ENCODE results near the gene CFDP1. TPM values are rescaled to one million over a fixed set of nuclear protein-coding genes. Genes with fewer than 3 reads are reported as not detected.

The CFDP1 gene
- total RNA-seq, 1 experiment from 2014 or later, result 97.6 TPM

GRCh38 chr16:75306099-75306762 is 127.1 kb downstream of the CFDP1 start:
- TSS peak; percentile 83 for BruUV-seq (replicated peaks)
- Histone ChIP-seq H3K4me1 (ENCODE audit: insufficient read depth, low read length, poor library complexity, severe bottlenecking) (peaks cover 39% of the 10 kb centered on the region), H3K9me3 (ENCODE audit: low read depth, low read length, poor library complexity, severe bottlenecking) (no peaks in the 10 kb centered on the region), H3K36me3 (ENCODE audit: insufficient read depth, low read length, poor library complexity, severe bottlenecking) (peaks cover 24% of the 10 kb centered on the region), H3K27me3 (replicated peaks; ENCODE audit: insufficient read depth, low read depth, low read length, poor library complexity) (no peaks in the 10 kb centered on the region), H3K4me3 (ENCODE audit: low read depth, low read length, poor library complexity, severe bottlenecking) (peak overlapping the region; percentile 8), H3K27ac (ENCODE audit: low read depth, low read length, poor library complexity, severe bottlenecking) (peak overlapping the region; percentile 94)
- POLR2A ChIA-PET (ENCODE audit: low non-redundant PET), result interaction anchor here (0.7 kb wide), 1 partner anchor 70 kb away, joined by 4 read pairs; no protein-coding TSS in a partner anchor
- DNase-seq (ENCODE audit: low spot score), result no peak
- CTCF ChIA-PET, result interaction anchor here (0.7 to 1.1 kb wide), 3 partner anchors 26 to 107 kb away, joined by 3 to 5 read pairs (median 3); no protein-coding TSS in a partner anchor
- intact Hi-C loops (cut with micrococcal nuclease; ENCODE audit: unreplicated experiment), result no loop called here
- TF ChIP-seq, protein P1, sequence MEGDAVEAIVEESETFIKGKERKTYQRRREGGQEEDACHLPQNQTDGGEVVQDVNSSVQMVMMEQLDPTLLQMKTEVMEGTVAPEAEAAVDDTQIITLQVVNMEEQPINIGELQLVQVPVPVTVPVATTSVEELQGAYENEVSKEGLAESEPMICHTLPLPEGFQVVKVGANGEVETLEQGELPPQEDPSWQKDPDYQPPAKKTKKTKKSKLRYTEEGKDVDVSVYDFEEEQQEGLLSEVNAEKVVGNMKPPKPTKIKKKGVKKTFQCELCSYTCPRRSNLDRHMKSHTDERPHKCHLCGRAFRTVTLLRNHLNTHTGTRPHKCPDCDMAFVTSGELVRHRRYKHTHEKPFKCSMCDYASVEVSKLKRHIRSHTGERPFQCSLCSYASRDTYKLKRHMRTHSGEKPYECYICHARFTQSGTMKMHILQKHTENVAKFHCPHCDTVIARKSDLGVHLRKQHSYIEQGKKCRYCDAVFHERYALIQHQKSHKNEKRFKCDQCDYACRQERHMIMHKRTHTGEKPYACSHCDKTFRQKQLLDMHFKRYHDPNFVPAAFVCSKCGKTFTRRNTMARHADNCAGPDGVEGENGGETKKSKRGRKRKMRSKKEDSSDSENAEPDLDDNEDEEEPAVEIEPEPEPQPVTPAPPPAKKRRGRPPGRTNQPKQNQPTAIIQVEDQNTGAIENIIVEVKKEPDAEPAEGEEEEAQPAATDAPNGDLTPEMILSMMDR (conservative IDR thresholded peaks at IDR 0.05; ENCODE audit: low read depth, low read length), result no peak
- TF ChIP-seq EZH2 (IDR thresholded peaks at IDR 0.05; ENCODE audit: borderline replicate concordance, low read depth, low read length, poor library complexity, severe bottlenecking), result no peak

- BruUV-seq (replicated peaks), result no TSS peak
- Histone ChIP-seq H3K9me3 (ENCODE audit: low read depth, low read length, poor library complexity, severe bottlenecking) (no peaks in the 10 kb centered on the region), H3K4me3 (ENCODE audit: low read depth, low read length, poor library complexity, severe bottlenecking) (peak overlapping the region; percentile 8), H3K4me1 (ENCODE audit: insufficient read depth, low read length, poor library complexity, severe bottlenecking) (peaks cover 39% of the 10 kb centered on the region), H3K27ac (ENCODE audit: low read depth, low read length, poor library complexity, severe bottlenecking) (peak overlapping the region; percentile 94), H3K36me3 (ENCODE audit: insufficient read depth, low read length, poor library complexity, severe bottlenecking) (peaks cover 27% of the 10 kb centered on the region), H3K27me3 (replicated peaks; ENCODE audit: insufficient read depth, low read depth, low read length, poor library complexity) (no peaks in the 10 kb centered on the region)
- TF ChIP-seq, protein P1 (conservative IDR thresholded peaks at IDR 0.05; ENCODE audit: low read depth, low read length), result 0 out of 2 replicates have a peak, but pooled peaks have one; percentile 18
- no peak for TF ChIP-seq EZH2 (IDR thresholded peaks at IDR 0.05; ENCODE audit: borderline replicate concordance, low read depth, low read length, poor library complexity, severe bottlenecking)
- CTCF ChIA-PET, result interaction anchor here (0.7 to 1.1 kb wide), 4 partner anchors 26 to 106 kb away, joined by 3 to 5 read pairs (median 3); no protein-coding TSS in a partner anchor
- intact Hi-C loops (cut with micrococcal nuclease; ENCODE audit: unreplicated experiment), result no loop called here
- peak; percentile 99 for DNase-seq (ENCODE audit: low spot score)
- POLR2A ChIA-PET (ENCODE audit: low non-redundant PET), result interaction anchor here (0.6 to 0.7 kb wide), 4 partner anchors 71 to 110 kb away, joined by 3 to 4 read pairs (median 4); no protein-coding TSS in a partner anchor
Observed at GRCh38 chr16:75305364-75306098, 127.8 kb downstream of the CFDP1 start.

DNA sequence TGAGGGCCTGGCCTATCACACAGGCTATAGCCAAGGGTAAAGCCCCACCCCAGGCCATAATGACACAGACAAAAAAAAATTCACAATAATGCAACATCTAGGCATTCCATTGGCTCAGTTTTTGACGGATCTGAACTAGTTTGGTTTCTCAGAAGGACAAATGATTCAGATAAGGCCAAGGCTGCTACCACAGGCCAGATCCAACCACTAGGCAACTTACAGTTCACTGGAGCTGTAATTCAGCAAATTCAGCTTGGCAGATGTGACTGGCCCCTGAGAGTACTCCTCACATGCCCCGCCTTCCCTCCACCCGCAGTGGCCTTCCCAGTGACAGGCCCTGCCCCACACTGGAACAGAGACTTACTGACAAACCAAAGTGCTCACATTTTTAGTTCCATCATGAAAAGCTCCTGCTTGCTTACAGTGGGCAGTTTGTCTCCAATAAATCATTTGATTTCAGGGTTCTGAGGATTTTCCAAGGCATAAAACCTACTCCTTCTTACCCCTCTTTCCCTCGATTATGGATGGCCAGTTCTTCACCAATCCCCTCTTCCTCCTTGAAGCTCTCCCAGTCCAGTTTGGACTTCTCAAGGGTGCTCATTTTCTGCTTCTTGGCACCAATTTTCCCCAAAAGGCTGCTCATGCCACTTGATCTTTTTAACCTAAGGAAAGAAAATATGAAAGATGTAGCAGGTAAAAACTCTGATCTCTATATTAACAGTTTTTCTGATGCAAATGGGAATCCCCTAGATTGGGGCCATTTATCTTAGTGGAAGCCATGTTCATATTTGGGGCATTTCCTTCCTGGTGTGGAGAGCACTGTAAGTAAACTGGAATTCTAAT is 128.6 kb downstream of the CFDP1 start:
- ChIA-PET CTCF (interaction anchor here (0.9 to 1.1 kb wide), 2 partner anchors 66 to 81 kb away, joined by 3 to 5 read pairs; no protein-coding TSS in a partner anchor), POLR2A (ENCODE audit: low non-redundant PET) (interaction anchor here (0.6 kb wide), 4 partner anchors 14 to 111 kb away, joined by 3 to 4 read pairs (median 3); no protein-coding TSS in a partner anchor)
- H3K27ac ChIP-seq (ENCODE audit: low read depth, low read length, poor library complexity, severe bottlenecking), result peak overlapping the region; percentile 94
- peak overlapping the region; percentile 8 for H3K4me3 ChIP-seq (ENCODE audit: low read depth, low read length, poor library complexity, severe bottlenecking)
- TSS peak; percentile 68 for BruUV-seq (replicated peaks)
- no peak for TF ChIP-seq EZH2 (IDR thresholded peaks at IDR 0.05; ENCODE audit: borderline replicate concordance, low read depth, low read length, poor library complexity, severe bottlenecking)
- TF ChIP-seq, protein P1 (conservative IDR thresholded peaks at IDR 0.05; ENCODE audit: low read depth, low read length), result no peak
- DNase-seq (ENCODE audit: low spot score), result peak; percentile 77
- intact Hi-C loops (cut with micrococcal nuclease; ENCODE audit: unreplicated experiment), result no loop called here
- no peaks in the 10 kb centered on the region for H3K27me3 ChIP-seq (replicated peaks; ENCODE audit: insufficient read depth, low read depth, low read length, poor library complexity)
- H3K9me3 ChIP-seq (ENCODE audit: low read depth, low read length, poor library complexity, severe bottlenecking), result no peaks in the 10 kb centered on the region
- H3K36me3 ChIP-seq (ENCODE audit: insufficient read depth, low read length, poor library complexity, severe bottlenecking), result peaks cover 32% of the 10 kb centered on the region
- peaks cover 39% of the 10 kb centered on the region for H3K4me1 ChIP-seq (ENCODE audit: insufficient read depth, low read length, poor library complexity, severe bottlenecking)
